HFFc6 (cell line): ENCODE data around the gene ASB6. TPM values are rescaled to one million over a fixed set of nuclear protein-coding genes. Genes with fewer than 3 reads are reported as not detected.

ENCODE experiments used
- DNase-seq: peaks from one replicate; pipeline ENCODE4 v3.0.0-alpha.2; 2018
- H3K27ac Mint-ChIP-seq: 2 replicates; pipeline ENCODE4 v1.8.0; 2020; ENCODE audit warnings: mild to moderate bottlenecking, mixed read lengths
- H3K27me3 Mint-ChIP-seq: 2 replicates; pipeline ENCODE4 v1.8.0; 2021; ENCODE audit warnings: mild to moderate bottlenecking, moderate library complexity, mixed read lengths; ENCODE audit not compliant: insufficient read depth
- H3K36me3 Mint-ChIP-seq: 2 replicates; pipeline ENCODE4 v1.8.0; 2021; ENCODE audit warnings: low read depth, mixed read lengths
- H3K4me1 Mint-ChIP-seq: 2 replicates; pipeline ENCODE4 v1.8.0; 2020; ENCODE audit warnings: low read depth, mixed read lengths
- H3K4me3 Mint-ChIP-seq: 2 replicates; pipeline ENCODE4 v1.8.0; 2020; ENCODE audit warnings: mild to moderate bottlenecking, moderate library complexity, mixed read lengths
- H3K9me3 Mint-ChIP-seq: 2 replicates; pipeline ENCODE4 v1.8.0; 2020; ENCODE audit warnings: mild to moderate bottlenecking, mixed read lengths
- CTCF ChIP-seq: fragments of 200-600 bp; sonication (generic); IDR thresholded peaks from 2 replicates; pipeline ENCODE4 v1.5.0; 2021; ENCODE audit warnings: antibody characterized with exemption, mild to moderate bottlenecking
- total RNA-seq, 6 experiments: library from RNA; stranded (reverse); fragmentation: NEBNext Ultra II Directional; extraction: Animal tissue kit (Norgen Biotek cat#: 25700); gene quantifications; 2 replicates in 1 of 6; 3 replicates in 5 of 6; pipeline ENCODE4 v1.2.3, GENCODE V29; 2021

The ASB6 gene
- total RNA-seq, 6 experiments from 2014 or later = 28.9 to 33.1 (median 30.6) TPM

- peaks cover 9% of the 10 kb centered on the region for H3K4me1 Mint-ChIP-seq
- no peak for TF ChIP-seq CTCF
Observed at GRCh38 chr9:129590466-129590865, 51.5 kb downstream of the ASB6 start.

GRCh38 chr9:129587487-129588262 is 54.3 kb downstream of the ASB6 start:
- Mint-ChIP-seq H3K4me3 (no peak overlapping the region), H3K4me1 (peaks cover 8% of the 10 kb centered on the region), H3K27ac (no peak overlapping the region), H3K9me3 (no peaks in the 10 kb centered on the region), H3K27me3 (peaks cover 2% of the 10 kb centered on the region; the same call in 1 of the 2 replicates), H3K36me3 (no peaks in the 10 kb centered on the region)
- no peak for DNase-seq
- no peak for TF ChIP-seq CTCF

More at GRCh38 chr9:129590466-129590865, 51.5 kb downstream of the ASB6 start:
- no peak for DNase-seq
- H3K4me3 Mint-ChIP-seq = no peak overlapping the region
- H3K27me3 Mint-ChIP-seq = peaks cover 2% of the 10 kb centered on the region; the same call in 1 of the 2 replicates
- H3K27ac Mint-ChIP-seq = no peak overlapping the region
- H3K36me3 Mint-ChIP-seq = no peaks in the 10 kb centered on the region
- H3K9me3 Mint-ChIP-seq = no peaks in the 10 kb centered on the region

- no peaks in the 10 kb centered on the region for H3K36me3 Mint-ChIP-seq
- no peak overlapping the region for H3K4me3 Mint-ChIP-seq
- DNase-seq = no peak
- H3K27ac Mint-ChIP-seq = no peak overlapping the region
- no peak for TF ChIP-seq CTCF
- no peaks in the 10 kb centered on the region for H3K9me3 Mint-ChIP-seq
- peaks cover 2% of the 10 kb centered on the region; the same call in 1 of the 2 replicates for H3K27me3 Mint-ChIP-seq
- H3K4me1 Mint-ChIP-seq = peaks cover 8% of the 10 kb centered on the region
Observed at GRCh38 chr9:129586685-129587084, 55.3 kb downstream of the ASB6 start.

- Mint-ChIP-seq H3K27ac (no peak overlapping the region), H3K36me3 (no peaks in the 10 kb centered on the region), H3K4me1 (peaks cover 8% of the 10 kb centered on the region), H3K9me3 (no peaks in the 10 kb centered on the region), H3K27me3 (peaks cover 2% of the 10 kb centered on the region; the same call in 1 of the 2 replicates), H3K4me3 (no peak overlapping the region)
- no peak for DNase-seq
- no peak for TF ChIP-seq CTCF
Observed at GRCh38 chr9:129586245-129586644, 55.7 kb downstream of the ASB6 start.

GRCh38 chr9:129585352-129585751 is 56.6 kb downstream of the ASB6 start:
- H3K4me1 Mint-ChIP-seq = peaks cover 8% of the 10 kb centered on the region
- H3K36me3 Mint-ChIP-seq = no peaks in the 10 kb centered on the region
- peaks cover 2% of the 10 kb centered on the region; the same call in 1 of the 2 replicates for H3K27me3 Mint-ChIP-seq
- DNase-seq = no peak
- no peak overlapping the region for H3K4me3 Mint-ChIP-seq
- no peak overlapping the region for H3K27ac Mint-ChIP-seq
- no peak for TF ChIP-seq CTCF
- H3K9me3 Mint-ChIP-seq = no peaks in the 10 kb centered on the region

Other genes starting within 250 kb of the ASB6 start
- under 1 TPM in 2 of 6 experiments, not detected in 4; 0.14 to 0.20 TPM for gene C9orf50, start 21.1 kb downstream of the ASB6 start, total RNA-seq
- gene NTMT1, start 16.0 kb downstream of the ASB6 start, total RNA-seq = 10 to 100 TPM; 81.6 to 90.0 (median 87.7) TPM
- gene PRRX2, start 23.5 kb upstream of the ASB6 start, total RNA-seq = 100 to 1,000 TPM in 4 of 6 experiments, 10 to 100 TPM in 2; 34.0 to 113 (median 102) TPM
- 10 to 100 TPM; 11.3 to 29.6 (median 26.0) TPM for gene PTGES, start 110.9 kb upstream of the ASB6 start, total RNA-seq
- 10 to 100 TPM; 31.6 to 43.1 (median 36.1) TPM for gene TOR1B, start 161.0 kb upstream of the ASB6 start, total RNA-seq
- gene TOR1A, start 182.0 kb upstream of the ASB6 start, total RNA-seq = 10 to 100 TPM; 59.1 to 70.5 (median 67.1) TPM
- gene C9orf78, start 193.1 kb upstream of the ASB6 start, total RNA-seq = 10 to 100 TPM; 42.8 to 52.7 (median 48.5) TPM
- 10 to 100 TPM; 24.1 to 35.4 (median 26.2) TPM for gene USP20, start 193.3 kb upstream of the ASB6 start, total RNA-seq